Stimulated activated naive CD8-positive, alpha-beta T cell treated with anti-CD3 and anti-CD28 coated beads, Interleukin-15, amount 100 ng/mL, for 72 hours (primary cell): ENCODE results near the gene UMAD1.

ENCODE experiments used
- ATAC-seq: fragments of 150-1000 bp; cut with Tn5 transposase; 2 replicates; pipeline ENCODE4 v1.10.0; 2021; ENCODE audit warnings: mild to moderate bottlenecking, moderate library complexity
- DNase-seq, 2 donors: peaks; one replicate each; pipeline ENCODE4 v3.0.0; 2021 to 2022
- H3K27ac Mint-ChIP-seq, 2 donors: one replicate each; pipeline ENCODE4 v1.8.0; 2022; ENCODE audit warnings: mild to moderate bottlenecking in 2 of 2, mixed read lengths in 2 of 2, moderate library complexity in 2 of 2
- H3K27me3 Mint-ChIP-seq: one replicate; pipeline ENCODE4 v1.8.0; 2022; ENCODE audit warnings: mixed read lengths
- H3K4me1 Mint-ChIP-seq: one replicate; pipeline ENCODE4 v1.8.0; 2022; ENCODE audit warnings: mild to moderate bottlenecking, mixed read lengths
- H3K4me3 Mint-ChIP-seq, 2 donors: one replicate each; pipeline ENCODE4 v1.8.0; 2022; ENCODE audit warnings: mild to moderate bottlenecking in 2 of 2, mixed read lengths in 2 of 2, moderate library complexity in 1 of 2
- H3K9me3 Mint-ChIP-seq, 2 donors: one replicate each; pipeline ENCODE4 v1.8.0; 2022; ENCODE audit warnings: mixed read lengths in 2 of 2

Gene UMAD1

GRCh38 chr7:7851991-7852390, 211.4 kb downstream of the UMAD1 start:
- Mint-ChIP-seq H3K9me3 (peaks cover 12 to 19% of the 10 kb centered on the region in 2 donors), H3K4me1 (peaks cover 25% of the 10 kb centered on the region), H3K27me3 (no peaks in the 10 kb centered on the region), H3K4me3 (no peak overlapping the region), H3K27ac (peak overlapping the region in 1 of 2 donors; percentile 47)
- DNase-seq (no peak), ATAC-seq (no peak)

- no peak for DNase-seq
- ATAC-seq: no peak
- Mint-ChIP-seq H3K4me3 (no peak overlapping the region), H3K4me1 (peaks cover 15% of the 10 kb centered on the region), H3K27me3 (no peaks in the 10 kb centered on the region), H3K9me3 (peaks cover 12 to 19% of the 10 kb centered on the region in 2 donors), H3K27ac (no peak overlapping the region)
Measured at GRCh38 chr7:7857143-7857583, 216.6 kb downstream of the UMAD1 start.

- no peak for ATAC-seq
- no peak for DNase-seq
- no peak overlapping the region for H3K4me3 Mint-ChIP-seq
- H3K27me3 Mint-ChIP-seq: no peaks in the 10 kb centered on the region
- peaks cover 12 to 19% of the 10 kb centered on the region in 2 donors for H3K9me3 Mint-ChIP-seq
- H3K4me1 Mint-ChIP-seq: peaks cover 19% of the 10 kb centered on the region
- peak overlapping the region in 1 of 2 donors; percentile 80 for H3K27ac Mint-ChIP-seq
Measured at GRCh38 chr7:7858559-7858958, 218.0 kb downstream of the UMAD1 start.

- peaks cover 10 to 17% of the 10 kb centered on the region in 2 donors for H3K9me3 Mint-ChIP-seq
- ATAC-seq: no peak
- H3K27ac Mint-ChIP-seq: no peak overlapping the region
- no peaks in the 10 kb centered on the region for H3K27me3 Mint-ChIP-seq
- H3K4me3 Mint-ChIP-seq: no peak overlapping the region
- H3K4me1 Mint-ChIP-seq: peaks cover 20% of the 10 kb centered on the region
- no peak for DNase-seq
Measured at GRCh38 chr7:7859411-7859810, 218.9 kb downstream of the UMAD1 start.

- ATAC-seq (peak; percentile 73), DNase-seq (no peak)
- Mint-ChIP-seq H3K27me3 (no peaks in the 10 kb centered on the region), H3K27ac (no peak overlapping the region), H3K4me3 (no peak overlapping the region), H3K4me1 (peaks cover 20% of the 10 kb centered on the region), H3K9me3 (peaks cover 0 to 2% of the 10 kb centered on the region in 2 donors)
Measured at GRCh38 chr7:7861211-7861633, 220.7 kb downstream of the UMAD1 start.

GRCh38 chr7:7862393-7862792, 221.8 kb downstream of the UMAD1 start:
- Mint-ChIP-seq H3K27me3 (no peaks in the 10 kb centered on the region), H3K9me3 (no peaks in the 10 kb centered on the region), H3K4me1 (peaks cover 20% of the 10 kb centered on the region), H3K4me3 (no peak overlapping the region), H3K27ac (no peak overlapping the region)
- DNase-seq (no peak), ATAC-seq (no peak)

- Mint-ChIP-seq H3K4me3 (no peak overlapping the region), H3K27ac (no peak overlapping the region), H3K9me3 (no peaks in the 10 kb centered on the region), H3K27me3 (no peaks in the 10 kb centered on the region), H3K4me1 (peaks cover 5% of the 10 kb centered on the region)
- DNase-seq (no peak), ATAC-seq (no peak)
Measured at GRCh38 chr7:7867846-7868571, 227.5 kb downstream of the UMAD1 start.

GRCh38 chr7:7868572-7868899, 228.0 kb downstream of the UMAD1 start:
- no peaks in the 10 kb centered on the region for H3K27me3 Mint-ChIP-seq
- DNase-seq: no peak
- no peak for ATAC-seq
- no peak overlapping the region for H3K4me3 Mint-ChIP-seq
- no peak overlapping the region for H3K27ac Mint-ChIP-seq
- H3K9me3 Mint-ChIP-seq: no peaks in the 10 kb centered on the region
- peaks cover 2% of the 10 kb centered on the region for H3K4me1 Mint-ChIP-seq

GRCh38 chr7:7869036-7869435, 228.5 kb downstream of the UMAD1 start:
- no peak for ATAC-seq
- Mint-ChIP-seq H3K9me3 (peaks cover 3 to 5% of the 10 kb centered on the region in 2 donors), H3K27ac (no peak overlapping the region), H3K4me1 (no peaks in the 10 kb centered on the region), H3K27me3 (no peaks in the 10 kb centered on the region), H3K4me3 (no peak overlapping the region)
- no peak for DNase-seq

GRCh38 chr7:7869651-7870050, 229.1 kb downstream of the UMAD1 start:
- H3K27me3 Mint-ChIP-seq: no peaks in the 10 kb centered on the region
- peaks cover 6 to 8% of the 10 kb centered on the region in 2 donors for H3K9me3 Mint-ChIP-seq
- no peak overlapping the region for H3K27ac Mint-ChIP-seq
- no peak for DNase-seq
- H3K4me3 Mint-ChIP-seq: no peak overlapping the region
- no peak for ATAC-seq
- no peaks in the 10 kb centered on the region for H3K4me1 Mint-ChIP-seq

- no peaks in the 10 kb centered on the region for H3K4me1 Mint-ChIP-seq
- peaks cover 6 to 8% of the 10 kb centered on the region in 2 donors for H3K9me3 Mint-ChIP-seq
- ATAC-seq: no peak
- no peak overlapping the region for H3K4me3 Mint-ChIP-seq
- H3K27ac Mint-ChIP-seq: no peak overlapping the region
- H3K27me3 Mint-ChIP-seq: no peaks in the 10 kb centered on the region
- no peak for DNase-seq
Measured at GRCh38 chr7:7870555-7870954, 230.0 kb downstream of the UMAD1 start.

GRCh38 chr7:7876419-7876818, 235.9 kb downstream of the UMAD1 start:
- no peaks in the 10 kb centered on the region for H3K4me1 Mint-ChIP-seq
- H3K27ac Mint-ChIP-seq: no peak overlapping the region
- H3K27me3 Mint-ChIP-seq: no peaks in the 10 kb centered on the region
- no peak overlapping the region for H3K4me3 Mint-ChIP-seq
- DNase-seq (no peak), ATAC-seq (no peak)
- H3K9me3 Mint-ChIP-seq: peaks cover 6 to 8% of the 10 kb centered on the region in 2 donors

- no peaks in the 10 kb centered on the region for H3K27me3 Mint-ChIP-seq
- no peak overlapping the region for H3K4me3 Mint-ChIP-seq
- H3K27ac Mint-ChIP-seq: no peak overlapping the region
- H3K9me3 Mint-ChIP-seq: no peaks in the 10 kb centered on the region
- no peak for ATAC-seq
- no peaks in the 10 kb centered on the region for H3K4me1 Mint-ChIP-seq
- DNase-seq: no peak
Measured at GRCh38 chr7:7881581-7881980, 241.0 kb downstream of the UMAD1 start.

GRCh38 chr7:7882888-7883287, 242.3 kb downstream of the UMAD1 start:
- Mint-ChIP-seq H3K27me3 (no peaks in the 10 kb centered on the region), H3K9me3 (no peaks in the 10 kb centered on the region), H3K27ac (no peak overlapping the region), H3K4me3 (no peak overlapping the region), H3K4me1 (no peaks in the 10 kb centered on the region)
- ATAC-seq (no peak), DNase-seq (no peak)

- no peaks in the 10 kb centered on the region for H3K4me1 Mint-ChIP-seq
- H3K27ac Mint-ChIP-seq: no peak overlapping the region
- no peaks in the 10 kb centered on the region for H3K27me3 Mint-ChIP-seq
- ATAC-seq (no peak), DNase-seq (no peak)
- H3K4me3 Mint-ChIP-seq: no peak overlapping the region
- no peaks in the 10 kb centered on the region for H3K9me3 Mint-ChIP-seq
Measured at GRCh38 chr7:7883394-7883793, 242.8 kb downstream of the UMAD1 start.

GRCh38 chr7:7884855-7885254, 244.3 kb downstream of the UMAD1 start:
- DNase-seq: no peak
- Mint-ChIP-seq H3K27me3 (no peaks in the 10 kb centered on the region), H3K4me3 (no peak overlapping the region), H3K27ac (no peak overlapping the region), H3K9me3 (no peaks in the 10 kb centered on the region), H3K4me1 (no peaks in the 10 kb centered on the region)
- no peak for ATAC-seq
